ENCODE measurements around the gene KCNE4.

DNA sequence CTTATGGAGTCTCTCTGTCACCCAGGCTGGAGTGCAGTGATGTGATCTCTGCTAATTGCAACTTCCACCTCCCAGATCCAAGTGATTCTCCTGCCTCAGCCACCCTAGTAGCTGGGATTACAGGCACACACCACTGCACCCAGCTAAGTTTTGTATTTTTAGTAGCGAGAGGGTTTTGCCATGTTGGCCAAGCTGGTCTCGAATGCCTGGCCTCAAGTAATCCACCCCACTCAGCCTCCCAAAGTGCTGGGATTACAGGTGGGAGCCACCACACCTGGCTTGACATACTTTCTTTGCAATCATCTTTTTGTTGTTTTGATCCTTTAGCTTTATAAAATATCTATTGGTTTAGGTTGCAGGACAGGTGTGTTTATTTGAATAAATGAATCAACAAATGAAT is 9.7 kb upstream of the KCNE4 start:
- TF ChIP-seq, protein P1, sequence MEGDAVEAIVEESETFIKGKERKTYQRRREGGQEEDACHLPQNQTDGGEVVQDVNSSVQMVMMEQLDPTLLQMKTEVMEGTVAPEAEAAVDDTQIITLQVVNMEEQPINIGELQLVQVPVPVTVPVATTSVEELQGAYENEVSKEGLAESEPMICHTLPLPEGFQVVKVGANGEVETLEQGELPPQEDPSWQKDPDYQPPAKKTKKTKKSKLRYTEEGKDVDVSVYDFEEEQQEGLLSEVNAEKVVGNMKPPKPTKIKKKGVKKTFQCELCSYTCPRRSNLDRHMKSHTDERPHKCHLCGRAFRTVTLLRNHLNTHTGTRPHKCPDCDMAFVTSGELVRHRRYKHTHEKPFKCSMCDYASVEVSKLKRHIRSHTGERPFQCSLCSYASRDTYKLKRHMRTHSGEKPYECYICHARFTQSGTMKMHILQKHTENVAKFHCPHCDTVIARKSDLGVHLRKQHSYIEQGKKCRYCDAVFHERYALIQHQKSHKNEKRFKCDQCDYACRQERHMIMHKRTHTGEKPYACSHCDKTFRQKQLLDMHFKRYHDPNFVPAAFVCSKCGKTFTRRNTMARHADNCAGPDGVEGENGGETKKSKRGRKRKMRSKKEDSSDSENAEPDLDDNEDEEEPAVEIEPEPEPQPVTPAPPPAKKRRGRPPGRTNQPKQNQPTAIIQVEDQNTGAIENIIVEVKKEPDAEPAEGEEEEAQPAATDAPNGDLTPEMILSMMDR (conservative IDR thresholded peaks at IDR 0.05) = no peak
- TF ChIP-seq ZFX (IDR thresholded peaks at IDR 0.05) = no peak

Data from C4-2B (cell line).